GM23248 (cell line): Measurements from ENCODE around the gene KIR3DL2. TPM values are rescaled to one million over a fixed set of nuclear protein-coding genes. Genes with fewer than 3 reads are reported as not detected.
"Not testable (repeated sequence)": the region's sequence is repeated elsewhere in the genome, so short reads cannot be mapped to it uniquely, and the experiment has no call there.

ENCODE experiments used
- DNase-seq: peaks from one replicate; pipeline ENCODE4 v3.0.0-alpha.2; 2015
- H2AFZ ChIP-seq: fragments of 200-600 bp; sonication (generic); 2 replicates; pipeline ENCODE4 v1.6.1; 2016; ENCODE audit warnings: antibody characterized with exemption
- H3F3A ChIP-seq: fragments of 200-600 bp; sonication (generic); 2 replicates; pipeline ENCODE4 v1.6.1; 2016; ENCODE audit warnings: mild to moderate bottlenecking, antibody characterized with exemption, mixed run types; ENCODE audit not compliant: insufficient read depth
- H3K27ac ChIP-seq: fragments of 200-600 bp; sonication (generic); 2 replicates; pipeline ENCODE4 v1.5.1; 2016; ENCODE audit warnings: mild to moderate bottlenecking
- H3K27me3 ChIP-seq: fragments of 200-600 bp; sonication (generic); replicated peaks from 2 replicates; pipeline ENCODE4 v1.6.1; 2016; ENCODE audit warnings: mild to moderate bottlenecking; ENCODE audit not compliant: insufficient read depth
- H3K36me3 ChIP-seq: fragments of 200-600 bp; sonication (generic); 2 replicates; pipeline ENCODE4 v1.6.1; 2016; ENCODE audit warnings: low read depth, mild to moderate bottlenecking
- H3K4me1 ChIP-seq: fragments of 200-600 bp; sonication (generic); 2 replicates; pipeline ENCODE4 v1.6.1; 2016; ENCODE audit warnings: mild to moderate bottlenecking; ENCODE audit not compliant: insufficient read depth
- H3K4me2 ChIP-seq: fragments of 200-600 bp; sonication (generic); one replicate; pipeline ENCODE4 v1.6.1; 2016; ENCODE audit warnings: mild to moderate bottlenecking; ENCODE audit not compliant: unreplicated experiment
- H3K4me3 ChIP-seq: fragments of 200-600 bp; sonication (generic); 2 replicates; pipeline ENCODE4 v1.5.1; 2016; ENCODE audit warnings: mild to moderate bottlenecking
- H3K79me2 ChIP-seq: fragments of 200-600 bp; sonication (generic); 2 replicates; pipeline ENCODE4 v1.6.1; 2016; ENCODE audit warnings: mild to moderate bottlenecking; ENCODE audit not compliant: insufficient read depth
- H3K9ac ChIP-seq: fragments of 200-600 bp; sonication (generic); 2 replicates; pipeline ENCODE4 v1.6.1; 2016; ENCODE audit warnings: mild to moderate bottlenecking
- H3K9me2 ChIP-seq: fragments of 200-600 bp; sonication (generic); 2 replicates; pipeline ENCODE4 v1.6.1; 2016; ENCODE audit warnings: mixed run types, mild to moderate bottlenecking, moderate library complexity; ENCODE audit not compliant: insufficient read depth
- H3K9me3 ChIP-seq: fragments of 200-600 bp; sonication (generic); one replicate; pipeline ENCODE4 v1.6.1; 2017; ENCODE audit warnings: low read depth
- H4K20me1 ChIP-seq: fragments of 200-600 bp; sonication (generic); 2 replicates; pipeline ENCODE4 v1.6.0; 2016; ENCODE audit not compliant: insufficient read depth
- EZH2 ChIP-seq: fragments of 200-600 bp; sonication (generic); IDR thresholded peaks from 2 replicates; pipeline ENCODE4 v1.6.1; 2018; ENCODE audit warnings: antibody characterized with exemption, mild to moderate bottlenecking; ENCODE audit not compliant: insufficient read depth, poor library complexity, severe bottlenecking
- EZH2phosphoT487 ChIP-seq: fragments of 200-600 bp; sonication (generic); IDR thresholded peaks from 2 replicates; pipeline ENCODE4 v1.6.1; 2018; ENCODE audit warnings: antibody characterized with exemption, moderate library complexity, mild to moderate bottlenecking, low read depth; ENCODE audit not compliant: insufficient read depth
- WGBS, 2 experiments: methylation state at CpG; one replicate each; pipeline ENCODE4 v1.1.6; 2015 to 2017; ENCODE audit warnings: low lambda C conversion rate in 2 of 2, low coverage in 1 of 2; ENCODE audit errors: missing lambda C conversion rate in 2 of 2; 5-methylcytosine and 5-hydroxymethylcytosine counted together
- in situ Hi-C: fragments of 300-500 bp; cut with MboI; formaldehyde crosslinking; loops from 2 replicates; pipeline ENCODE4 v1.15.0; 2020
- polyA plus RNA-seq: library from polyadenylated mRNA; unstranded; fragments of >200 nt; fragmentation: Nextera tagmentation; extraction: Ambion mirVana; gene quantifications from 2 replicates; pipeline ENCODE4 v1.2.1, GENCODE V29; 2016
- total RNA-seq: library from RNA; depleted of rRNA; stranded (reverse); fragments of >200 nt; shearing (Covaris generic); gene quantifications from 2 replicates; pipeline ENCODE4 v1.2.3, GENCODE V29; 2014

Gene KIR3DL2
- total and polyA plus RNA-seq, 2 experiments from 2014 or later = not detected

GRCh38 chr19:54882758-54883157 is 32.5 kb downstream of the KIR3DL2 start:
- Histone ChIP-seq H3K9me3 (peaks cover 3% of the 10 kb centered on the region), H3K4me1 (no peaks in the 10 kb centered on the region), H3K4me2 (no peak overlapping the region), H4K20me1 (no peaks in the 10 kb centered on the region), H3K9me2 (no peaks in the 10 kb centered on the region), H3K27me3 (no peaks in the 10 kb centered on the region), H3K36me3 (no peaks in the 10 kb centered on the region), H3K9ac (no peak overlapping the region), H2AFZ (no peak overlapping the region), H3K4me3 (no peak overlapping the region), H3K79me2 (no peaks in the 10 kb centered on the region), H3K27ac (no peak overlapping the region), H3F3A (no peaks in the 10 kb centered on the region)
- 26 to 31% methylated on average over 7 of the region's 7 CpGs for WGBS, 2 experiments
- in situ Hi-C loops = no loop called here
- no peak for DNase-seq
- no peak for TF ChIP-seq EZH2phosphoT487
- no peak for TF ChIP-seq EZH2

DNA sequence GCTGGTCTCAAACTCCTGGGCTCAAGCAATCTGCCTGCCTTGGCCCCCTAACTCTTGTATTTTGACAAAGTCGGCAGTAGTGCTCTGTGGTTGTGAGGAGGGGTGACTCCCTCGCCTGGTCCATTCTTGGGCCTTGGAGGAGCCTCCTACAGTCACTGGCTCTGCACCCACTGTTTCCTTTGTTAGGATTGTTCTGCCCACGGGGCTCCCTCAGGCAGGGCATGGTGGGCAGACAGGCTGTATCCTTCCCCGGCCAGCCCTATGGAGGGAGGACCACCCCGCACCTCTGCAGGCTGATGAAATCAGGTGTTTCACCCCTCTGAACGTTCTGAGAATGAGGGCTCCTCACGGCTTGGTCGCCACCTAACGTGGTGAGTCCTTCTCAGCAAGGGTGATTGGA is 33.0 kb downstream of the KIR3DL2 start:
- no peaks in the 10 kb centered on the region for H3K9me2 ChIP-seq
- no peaks in the 10 kb centered on the region for H3K36me3 ChIP-seq
- H3K27ac ChIP-seq = no peak overlapping the region
- H3K79me2 ChIP-seq = no peaks in the 10 kb centered on the region
- TF ChIP-seq EZH2 = no peak
- TF ChIP-seq EZH2phosphoT487 = no peak
- in situ Hi-C loops = no loop called here
- no peaks in the 10 kb centered on the region for H4K20me1 ChIP-seq
- H3K9ac ChIP-seq = no peak overlapping the region
- H3K27me3 ChIP-seq = no peaks in the 10 kb centered on the region
- no peak for DNase-seq
- no peak overlapping the region for H3K4me3 ChIP-seq
- H3K4me2 ChIP-seq = no peak overlapping the region
- peaks cover 3% of the 10 kb centered on the region for H3K9me3 ChIP-seq
- H3K4me1 ChIP-seq = no peaks in the 10 kb centered on the region
- 24 to 31% methylated on average over 9 of the region's 9 CpGs for WGBS, 2 experiments
- H3F3A ChIP-seq = no peaks in the 10 kb centered on the region
- no peak overlapping the region for H2AFZ ChIP-seq

DNA sequence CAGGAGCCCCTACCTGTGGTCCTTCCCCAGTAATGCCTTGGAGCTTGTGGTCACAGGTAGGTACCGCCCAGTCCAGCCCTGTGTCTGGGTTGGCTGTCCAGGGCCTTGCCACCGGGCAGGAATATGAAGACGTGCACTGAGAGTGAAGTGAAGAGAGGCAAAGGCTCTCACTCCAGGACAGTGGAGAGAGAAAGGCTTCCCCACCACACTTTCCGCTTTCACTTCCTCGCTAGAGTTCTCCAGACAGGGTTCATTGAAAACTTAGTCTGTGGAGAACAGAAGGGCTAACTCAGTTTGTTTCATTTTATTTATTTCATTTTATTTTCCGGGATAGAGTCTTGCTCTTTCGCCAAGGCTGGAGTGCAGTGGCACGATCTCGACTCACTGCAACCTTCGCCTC is 38.0 kb downstream of the KIR3DL2 start:
- Histone ChIP-seq H3K9ac (no peak overlapping the region), H3F3A (no peaks in the 10 kb centered on the region), H3K4me2 (no peak overlapping the region), H3K9me3 (no peaks in the 10 kb centered on the region), H3K27ac (no peak overlapping the region), H3K4me3 (no peak overlapping the region), H4K20me1 (no peaks in the 10 kb centered on the region), H3K79me2 (no peaks in the 10 kb centered on the region), H3K36me3 (no peaks in the 10 kb centered on the region), H2AFZ (no peak overlapping the region), H3K27me3 (no peaks in the 10 kb centered on the region), H3K4me1 (no peaks in the 10 kb centered on the region), H3K9me2 (no peaks in the 10 kb centered on the region)
- DNase-seq = no peak
- WGBS, 2 experiments = 54 to 62% methylated on average over 10 of the region's 10 CpGs
- in situ Hi-C loops = no loop called here
- no peak for TF ChIP-seq EZH2phosphoT487

- WGBS, 2 experiments = 55 to 57% methylated on average over 11 of the region's 11 CpGs
- no peak overlapping the region for H3K4me3 ChIP-seq
- no peak overlapping the region for H3K9ac ChIP-seq
- no peaks in the 10 kb centered on the region for H3K79me2 ChIP-seq
- H3K4me1 ChIP-seq = no peaks in the 10 kb centered on the region
- no peak overlapping the region for H3K4me2 ChIP-seq
- H2AFZ ChIP-seq = no peak overlapping the region
- no peaks in the 10 kb centered on the region for H3K9me2 ChIP-seq
- H3F3A ChIP-seq = no peaks in the 10 kb centered on the region
- H3K36me3 ChIP-seq = no peaks in the 10 kb centered on the region
- no peaks in the 10 kb centered on the region for H4K20me1 ChIP-seq
- H3K27ac ChIP-seq = no peak overlapping the region
- no peaks in the 10 kb centered on the region for H3K27me3 ChIP-seq
- H3K9me3 ChIP-seq = no peaks in the 10 kb centered on the region
- in situ Hi-C loops = no loop called here
- DNase-seq = no peak
- TF ChIP-seq EZH2phosphoT487 (no peak), EZH2 (no peak)
These were observed 39.3 kb downstream of the KIR3DL2 start for GRCh38 chr19:54889566-54889965.

DNA sequence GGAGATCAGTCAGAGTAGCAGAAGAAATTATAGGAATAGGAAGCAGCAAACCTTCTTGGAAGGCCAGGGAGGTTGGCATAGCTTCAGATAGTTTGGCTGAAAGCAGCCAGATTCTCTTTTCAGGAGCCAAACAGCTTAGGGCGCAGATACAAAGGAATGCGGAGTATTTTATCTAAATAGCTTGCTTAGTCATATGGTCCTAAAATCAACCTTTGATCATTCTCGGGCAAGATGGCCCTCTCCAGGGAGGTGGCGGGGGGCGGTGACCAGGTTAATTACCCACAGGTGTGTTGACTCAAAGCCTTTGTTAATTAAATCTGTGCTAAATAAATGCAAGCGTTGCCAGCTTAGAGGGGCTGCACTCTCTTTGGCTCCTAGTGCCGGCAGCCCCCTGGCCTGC is 43.2 kb downstream of the KIR3DL2 start:
- Histone ChIP-seq H3K36me3 (no peaks in the 10 kb centered on the region), H3K9me2 (no peaks in the 10 kb centered on the region), H3K9me3 (no peaks in the 10 kb centered on the region), H3K4me1 (no peaks in the 10 kb centered on the region), H2AFZ (no peak overlapping the region), H3K9ac (no peak overlapping the region), H3K4me3 (no peak overlapping the region), H3K27ac (no peak overlapping the region), H3K79me2 (no peaks in the 10 kb centered on the region), H3F3A (no peaks in the 10 kb centered on the region), H3K4me2 (no peak overlapping the region), H3K27me3 (no peaks in the 10 kb centered on the region), H4K20me1 (no peaks in the 10 kb centered on the region)
- DNase-seq = no peak
- WGBS, 2 experiments = 16% methylated on average over 7 of the region's 7 CpGs
- in situ Hi-C loops = no loop called here
- TF ChIP-seq EZH2 = no peak
- no peak for TF ChIP-seq EZH2phosphoT487

DNA sequence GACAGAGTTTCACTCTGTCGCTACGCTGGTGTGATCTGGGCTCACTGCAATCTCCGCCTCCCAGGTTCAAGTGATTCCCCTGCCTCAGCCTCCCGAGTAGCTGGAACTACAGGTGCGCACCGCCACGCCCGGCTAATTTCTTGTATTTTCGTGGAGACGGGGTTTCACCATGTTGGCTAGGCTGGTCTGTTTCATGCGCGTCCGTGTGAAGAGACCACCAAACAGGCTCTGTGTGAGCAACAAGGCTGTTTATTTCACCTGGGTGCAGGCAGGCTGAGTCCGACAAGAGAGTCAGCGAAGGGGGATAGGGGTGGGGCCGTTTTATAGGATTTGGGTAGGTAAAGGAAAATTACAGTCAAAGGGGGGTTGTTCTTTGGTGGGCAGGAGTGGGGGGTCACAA is 43.9 kb downstream of the KIR3DL2 start:
- H3K36me3 ChIP-seq, H3K27ac ChIP-seq, H2AFZ ChIP-seq, H3K9ac ChIP-seq, H3K79me2 ChIP-seq, in situ Hi-C loops, H4K20me1 ChIP-seq, H3K9me2 ChIP-seq, DNase-seq, H3K4me1 ChIP-seq, H3K27me3 ChIP-seq, H3K4me3 ChIP-seq, H3K9me3 ChIP-seq, H3F3A ChIP-seq, H3K4me2 ChIP-seq: not testable (repeated sequence)
- WGBS, 2 experiments = 62 to 70% methylated on average over 15 to 16 of the region's 16 CpGs
